Esophagus (tissue), 2 donors: ENCODE data around the gene DDX31. TPM values are rescaled to one million over a fixed set of nuclear protein-coding genes. Genes with fewer than 3 reads are reported as not detected.

Experiments used
- polyA plus RNA-seq, 2 donors: library from polyadenylated mRNA; stranded (reverse); fragments of 200-250 nt; gene quantifications; one replicate each; pipeline ENCODE4 v1.2.3, GENCODE V29; 2013
- donor health status: healthy with polysubstance abuse.
- donor health status: Bipolar disorder and iron deficiency.

The DDX31 gene
- polyA plus RNA-seq, 2 donors, result 6.6 to 8.0 TPM

Other genes with a start within 250 kb of the DDX31 start
- not detected for gene BARHL1, start 87.4 kb downstream of the DDX31 start, polyA plus RNA-seq
- gene GTF3C4, start 481 bp upstream of the DDX31 start, polyA plus RNA-seq, result 1 to 10 TPM; 2.1 to 3.8 TPM
- gene AK8, start 208.3 kb upstream of the DDX31 start, polyA plus RNA-seq, result under 1 TPM; 0.39 to 0.58 TPM
- gene SPACA9, start 208.9 kb upstream of the DDX31 start, polyA plus RNA-seq, result 1 to 10 TPM; 6.3 to 6.5 TPM